IMR-90 (cell line): ENCODE measurements around the gene NTN4. TPM values are rescaled to one million over a fixed set of nuclear protein-coding genes. Genes with fewer than 3 reads are reported as not detected.
A peak's percentile ranks its signal among the peaks of the same experiment; 100 is the strongest.

Source experiments
- ATAC-seq: fragments of 200-7000 bp; cut with Tn5 transposase; 2 replicates; pipeline ENCODE4 v1.9.1; 2020; ENCODE audit warnings: low read depth, mild to moderate bottlenecking, moderate library complexity
- BruUV-seq: library from RNA; stranded (reverse); fragments of 400-500 nt; replicated peaks from 2 replicates; lab custom pipeline; 2021; lab: Mats Ljungman, UMichigan
- CTCF ChIA-PET: fragments of 300-600 bp; formaldehyde crosslinking; extraction: SDS; loops from one replicate; lab custom pipeline; 2021; ENCODE audit warnings: antibody characterized with exemption; lab: Yijun Ruan, JAX
- POLR2A ChIA-PET: fragments of 300-600 bp; sonication (Branson Sonifier 250); formaldehyde crosslinking; loops from one replicate; lab custom pipeline; 2022; ENCODE audit warnings: antibody characterized with exemption; ENCODE audit not compliant: unreplicated experiment; lab: Charles Lee
- DNase-seq: peaks from one replicate; pipeline ENCODE4 v3.0.0; 2013
- H2AFZ ChIP-seq: replicated peaks from 2 replicates; pipeline ENCODE3; 2013; ENCODE audit warnings: low read length, mild to moderate bottlenecking; ENCODE audit not compliant: poor library complexity
- H2AK5ac ChIP-seq: 2 replicates; pipeline ENCODE4 v1.6.1; 2013; ENCODE audit warnings: low read depth, low read length, inconsistent platforms
- H2AK9ac ChIP-seq: replicated peaks from 2 replicates; pipeline ENCODE3; 2013; ENCODE audit warnings: mild to moderate bottlenecking, low read depth, low read length, moderate library complexity; ENCODE audit not compliant: poor library complexity
- H2BK120ac ChIP-seq: 2 replicates; pipeline ENCODE4 v1.6.1; 2013; ENCODE audit warnings: low read depth, low read length, inconsistent platforms
- H2BK15ac ChIP-seq: 3 replicates; pipeline ENCODE4 v1.6.1; 2013; ENCODE audit warnings: low read depth, low read length, inconsistent platforms
- H2BK20ac ChIP-seq: 2 replicates; pipeline ENCODE4 v1.6.1; 2013; ENCODE audit warnings: low read depth, mild to moderate bottlenecking, inconsistent platforms, low read length, moderate library complexity
- H2BK5ac ChIP-seq: 2 replicates; pipeline ENCODE4 v1.6.1; 2013; ENCODE audit warnings: mild to moderate bottlenecking, low read depth, low read length, inconsistent platforms; ENCODE audit not compliant: poor library complexity, severe bottlenecking
- H3K14ac ChIP-seq: replicated peaks from 2 replicates; pipeline ENCODE4 v1.6.1; 2013; ENCODE audit warnings: low read depth, low read length, inconsistent platforms
- H3K18ac ChIP-seq: 2 replicates; pipeline ENCODE4 v1.6.1; 2013; ENCODE audit warnings: low read depth, low read length, control low read depth
- H3K23ac ChIP-seq: 2 replicates; pipeline ENCODE4 v1.6.1; 2013; ENCODE audit warnings: low read depth, low read length, inconsistent platforms
- H3K27ac ChIP-seq: 2 replicates; pipeline ENCODE4 v1.5.1; 2013; ENCODE audit warnings: mild to moderate bottlenecking, control low read depth, low read length; ENCODE audit not compliant: insufficient read depth
- H3K27me3 ChIP-seq: 2 replicates; pipeline ENCODE4 v1.6.1; 2013; ENCODE audit warnings: low read length; ENCODE audit not compliant: control insufficient read depth, insufficient read depth
- H3K36me3 ChIP-seq: 2 replicates; pipeline ENCODE4 v1.6.1; 2013; ENCODE audit warnings: low read length, mixed read lengths; ENCODE audit not compliant: control insufficient read depth, insufficient read depth
- H3K4ac ChIP-seq: 2 replicates; pipeline ENCODE4 v1.6.1; 2013; ENCODE audit warnings: low read depth, low read length, inconsistent platforms
- H3K4me1 ChIP-seq: 2 replicates; pipeline ENCODE4 v1.6.1; 2013; ENCODE audit warnings: low read length, mixed read lengths; ENCODE audit not compliant: control insufficient read depth, insufficient read depth
- H3K4me2 ChIP-seq: 2 replicates; pipeline ENCODE4 v1.6.1; 2013; ENCODE audit warnings: low read depth, mild to moderate bottlenecking, control low read depth, low read length, moderate library complexity
- H3K4me3 ChIP-seq: 2 replicates; pipeline ENCODE4 v1.5.1; 2013; ENCODE audit warnings: low read depth, mild to moderate bottlenecking, control low read depth, low read length, moderate library complexity; ENCODE audit not compliant: insufficient read depth
- H3K56ac ChIP-seq: 2 replicates; pipeline ENCODE4 v1.6.1; 2013; ENCODE audit warnings: low read length, inconsistent platforms; ENCODE audit not compliant: insufficient read depth; ENCODE audit errors: extremely low read depth
- H3K79me1 ChIP-seq, 2 experiments: 2 replicates each; pipeline ENCODE4 v1.6.1; 2013; ENCODE audit warnings: low read length in 2 of 2, inconsistent platforms in 1 of 2, low read depth in 1 of 2
- H3K9ac ChIP-seq: 2 replicates; pipeline ENCODE4 v1.6.1; 2013; ENCODE audit warnings: low read depth, low read length, control low read depth
- H3K9me1 ChIP-seq: 2 replicates; pipeline ENCODE4 v1.6.1; 2013; ENCODE audit warnings: low read length, inconsistent platforms; ENCODE audit not compliant: insufficient read depth
- H3K9me3 ChIP-seq: 2 replicates; pipeline ENCODE4 v1.6.1; 2013; ENCODE audit warnings: low read length; ENCODE audit not compliant: control insufficient read depth, insufficient read depth
- H4K20me1 ChIP-seq: 2 replicates; pipeline ENCODE4 v1.6.1; 2013; ENCODE audit warnings: low read length, inconsistent platforms; ENCODE audit not compliant: insufficient read depth
- H4K5ac ChIP-seq: 2 replicates; pipeline ENCODE4 v1.6.1; 2013; ENCODE audit warnings: mild to moderate bottlenecking, low read depth, low read length, control low read depth
- H4K8ac ChIP-seq, 2 experiments: 2 replicates each; pipeline ENCODE4 v1.6.1; 2013; ENCODE audit warnings: low read depth in 2 of 2, low read length in 2 of 2, control low read depth in 1 of 2, inconsistent platforms in 1 of 2
- H4K91ac ChIP-seq: 2 replicates; pipeline ENCODE4 v1.6.1; 2013; ENCODE audit warnings: low read depth, low read length, inconsistent platforms; ENCODE audit not compliant: insufficient read depth
- BHLHE40 ChIP-seq: fragments of 150-350 bp; IDR thresholded peaks from 2 replicates; pipeline ENCODE4 v1.6.1; 2016; ENCODE audit warnings: mild to moderate bottlenecking, low read depth, low read length
- CEBPB ChIP-seq: IDR thresholded peaks from 2 replicates; pipeline ENCODE4 v1.6.1; 2012; ENCODE audit warnings: low read depth, low read length, improper control_type of control experiment
- CHD1 ChIP-seq: IDR thresholded peaks from 2 replicates; pipeline ENCODE4 v1.6.1; 2012; ENCODE audit warnings: low read depth, low read length, improper control_type of control experiment
- FOS ChIP-seq: fragments of 150-350 bp; IDR thresholded peaks from 2 replicates; pipeline ENCODE4 v1.6.1; 2016; ENCODE audit warnings: low read depth, low read length
- MAFK ChIP-seq: IDR thresholded peaks from 2 replicates; pipeline ENCODE4 v1.6.1; 2012; ENCODE audit warnings: low read depth, low read length, improper control_type of control experiment
- MAZ ChIP-seq: IDR thresholded peaks from 2 replicates; pipeline ENCODE4 v1.6.1; 2012; ENCODE audit warnings: low read depth, mild to moderate bottlenecking, low read length, improper control_type of control experiment, moderate library complexity, borderline replicate concordance
- MXI1 ChIP-seq: IDR thresholded peaks from 2 replicates; pipeline ENCODE4 v1.6.1; 2012; ENCODE audit warnings: low read depth, mild to moderate bottlenecking, low read length, moderate library complexity, borderline replicate concordance
- NFE2L2 ChIP-seq: fragments of 150-350 bp; IDR thresholded peaks from 2 replicates; pipeline ENCODE4 v1.6.1; 2016; ENCODE audit warnings: low read depth, mild to moderate bottlenecking, low read length
- POLR2A ChIP-seq: IDR thresholded peaks from 2 replicates; pipeline ENCODE4 v1.6.1; 2012; ENCODE audit warnings: mild to moderate bottlenecking, low read depth, low read length
- RAD21 ChIP-seq: IDR thresholded peaks from 2 replicates; pipeline ENCODE4 v1.6.1; 2012; ENCODE audit warnings: low read length, improper control_type of control experiment
- RCOR1 ChIP-seq: IDR thresholded peaks from 2 replicates; pipeline ENCODE4 v1.6.1; 2012; ENCODE audit warnings: mild to moderate bottlenecking, low read length, improper control_type of control experiment; ENCODE audit not compliant: insufficient replicate concordance
- RFX5 ChIP-seq: IDR thresholded peaks from 2 replicates; pipeline ENCODE4 v1.8.0; 2012; ENCODE audit warnings: low read depth, mild to moderate bottlenecking, low read length, moderate library complexity
- SMC3 ChIP-seq: fragments of 150-350 bp; IDR thresholded peaks from 2 replicates; pipeline ENCODE4 v1.6.1; 2016; ENCODE audit warnings: low read depth, mild to moderate bottlenecking, antibody characterized with exemption, low read length, moderate library complexity
- WGBS, 2 experiments: methylation state at CpG; one replicate each; pipeline versions ENCODE4 v1.1.5 to v1.1.7; 2013; ENCODE audit warnings: missing lambda C conversion rate in 2 of 2; ENCODE audit not compliant: insufficient read length in 1 of 2; ENCODE audit errors: extremely low coverage in 2 of 2; 5-methylcytosine and 5-hydroxymethylcytosine counted together
- dilution Hi-C: fragments of 300-500 bp; cut with HindIII; formaldehyde crosslinking; loops from one replicate; pipeline ENCODE4 v1.14.3; 2018; ENCODE audit warnings: low sequenced_read_pairs; ENCODE audit not compliant: unreplicated experiment
- in situ Hi-C: fragments of 300-500 bp; cut with MboI; formaldehyde crosslinking; loops from 3 replicates; pipeline ENCODE4 v1.14.3; 2019; ENCODE audit warnings: low sequenced_read_pairs, inconsistent platforms, mixed read lengths
- intact Hi-C: fragments of 100-400 bp; cut with micrococcal nuclease; formaldehyde crosslinking; loops from 2 replicates; pipeline ENCODE4 v1.10.0; 2022
- polyA plus RNA-seq, 3 experiments: library from polyadenylated mRNA; depleted of rRNA; stranded (reverse); fragments of >200 nt; gene quantifications; 2 replicates each; pipeline ENCODE4 v1.2.3, GENCODE V29; 2012; ENCODE audit warnings: low replicate concordance in 1 of 3
- total RNA-seq: library from RNA; depleted of rRNA; stranded (reverse); fragments of >200 nt; gene quantifications from 2 replicates; pipeline ENCODE4 v1.2.3, GENCODE V29; 2012
- TF ChIP-seq, protein P1 (sequence below): fragments of 150-350 bp; IDR thresholded peaks from 2 replicates; pipeline ENCODE4 v1.6.1; 2016; ENCODE audit warnings: low read depth, mild to moderate bottlenecking, low read length, moderate library complexity, borderline replicate concordance
- TF ChIP-seq, protein P2 (sequence below): conservative IDR thresholded peaks from 2 replicates; pipeline ENCODE4 v1.5.1; 2012; ENCODE audit warnings: mild to moderate bottlenecking, low read depth, low read length, improper control_type of control experiment
- TF ChIP-seq, protein P3 (sequence below): fragments of 150-350 bp; IDR thresholded peaks from 2 replicates; pipeline ENCODE4 v1.6.1; 2017; ENCODE audit warnings: mild to moderate bottlenecking, antibody characterized with exemption, low read length, low read depth

The NTN4 gene
- total and polyA plus RNA-seq, 2 of the 4 experiments (the other 2 are of a cell fraction), result 54.6 to 56.6 TPM

DNA sequence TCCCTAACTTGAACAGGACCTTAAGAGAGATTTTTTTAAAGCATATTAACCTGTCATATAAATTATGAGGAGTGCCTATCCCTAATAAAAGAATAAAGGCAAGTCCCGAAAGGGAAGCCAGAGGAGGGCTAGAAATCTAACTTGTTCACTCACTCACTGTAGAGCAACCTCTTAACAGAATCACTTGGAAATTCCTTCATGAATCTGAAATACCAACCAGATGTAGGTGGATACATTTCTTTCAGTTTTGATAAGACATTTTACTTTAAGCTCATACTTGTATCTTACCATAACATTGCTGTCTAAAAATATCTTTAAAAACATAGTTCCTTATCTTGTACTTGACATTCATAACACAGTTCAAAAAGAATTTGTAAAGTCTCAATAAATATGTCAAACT, 25.7 kb downstream of the NTN4 start:
- no peak overlapping the region for H2AK5ac ChIP-seq
- no CpG with 5 or more reads among the region's 1 CpG for WGBS, 2 experiments
- H3K23ac ChIP-seq, result no peak overlapping the region; the same call in 1 of the 2 replicates
- no peak overlapping the region for H2BK120ac ChIP-seq
- H3K4me2 ChIP-seq, result no peak overlapping the region
- TF ChIP-seq, protein P1, sequence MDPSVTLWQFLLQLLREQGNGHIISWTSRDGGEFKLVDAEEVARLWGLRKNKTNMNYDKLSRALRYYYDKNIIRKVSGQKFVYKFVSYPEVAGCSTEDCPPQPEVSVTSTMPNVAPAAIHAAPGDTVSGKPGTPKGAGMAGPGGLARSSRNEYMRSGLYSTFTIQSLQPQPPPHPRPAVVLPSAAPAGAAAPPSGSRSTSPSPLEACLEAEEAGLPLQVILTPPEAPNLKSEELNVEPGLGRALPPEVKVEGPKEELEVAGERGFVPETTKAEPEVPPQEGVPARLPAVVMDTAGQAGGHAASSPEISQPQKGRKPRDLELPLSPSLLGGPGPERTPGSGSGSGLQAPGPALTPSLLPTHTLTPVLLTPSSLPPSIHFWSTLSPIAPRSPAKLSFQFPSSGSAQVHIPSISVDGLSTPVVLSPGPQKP, result no peak
- TF ChIP-seq MXI1 (no peak), NFE2L2 (no peak), RCOR1 (no peak), FOS (no peak), RFX5 (no peak), CEBPB (no peak), SMC3 (no peak), POLR2A (no peak), MAFK (no peak), MAZ (no peak), CHD1 (no peak), RAD21 (no peak), BHLHE40 (no peak)
- TF ChIP-seq, protein P2, sequence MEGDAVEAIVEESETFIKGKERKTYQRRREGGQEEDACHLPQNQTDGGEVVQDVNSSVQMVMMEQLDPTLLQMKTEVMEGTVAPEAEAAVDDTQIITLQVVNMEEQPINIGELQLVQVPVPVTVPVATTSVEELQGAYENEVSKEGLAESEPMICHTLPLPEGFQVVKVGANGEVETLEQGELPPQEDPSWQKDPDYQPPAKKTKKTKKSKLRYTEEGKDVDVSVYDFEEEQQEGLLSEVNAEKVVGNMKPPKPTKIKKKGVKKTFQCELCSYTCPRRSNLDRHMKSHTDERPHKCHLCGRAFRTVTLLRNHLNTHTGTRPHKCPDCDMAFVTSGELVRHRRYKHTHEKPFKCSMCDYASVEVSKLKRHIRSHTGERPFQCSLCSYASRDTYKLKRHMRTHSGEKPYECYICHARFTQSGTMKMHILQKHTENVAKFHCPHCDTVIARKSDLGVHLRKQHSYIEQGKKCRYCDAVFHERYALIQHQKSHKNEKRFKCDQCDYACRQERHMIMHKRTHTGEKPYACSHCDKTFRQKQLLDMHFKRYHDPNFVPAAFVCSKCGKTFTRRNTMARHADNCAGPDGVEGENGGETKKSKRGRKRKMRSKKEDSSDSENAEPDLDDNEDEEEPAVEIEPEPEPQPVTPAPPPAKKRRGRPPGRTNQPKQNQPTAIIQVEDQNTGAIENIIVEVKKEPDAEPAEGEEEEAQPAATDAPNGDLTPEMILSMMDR, result no peak
- TF ChIP-seq, protein P3, sequence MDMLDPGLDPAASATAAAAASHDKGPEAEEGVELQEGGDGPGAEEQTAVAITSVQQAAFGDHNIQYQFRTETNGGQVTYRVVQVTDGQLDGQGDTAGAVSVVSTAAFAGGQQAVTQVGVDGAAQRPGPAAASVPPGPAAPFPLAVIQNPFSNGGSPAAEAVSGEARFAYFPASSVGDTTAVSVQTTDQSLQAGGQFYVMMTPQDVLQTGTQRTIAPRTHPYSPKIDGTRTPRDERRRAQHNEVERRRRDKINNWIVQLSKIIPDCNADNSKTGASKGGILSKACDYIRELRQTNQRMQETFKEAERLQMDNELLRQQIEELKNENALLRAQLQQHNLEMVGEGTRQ, result no peak
- no peak overlapping the region for H2AK9ac ChIP-seq
- no peak overlapping the region for H4K8ac ChIP-seq
- ChIA-PET CTCF (no interaction called here), POLR2A (interaction anchor here (0.6 kb wide), 1 partner anchor 341 kb away, joined by 6 read pairs; no protein-coding TSS in a partner anchor)
- no peak overlapping the region for H4K91ac ChIP-seq
- H3K14ac ChIP-seq, result peak overlapping the region; percentile 19; the same call in 1 of the 2 replicates
- peaks cover 13% of the 10 kb centered on the region; the same call in 1 of the 2 replicates for H4K20me1 ChIP-seq
- no peak overlapping the region for H2BK5ac ChIP-seq
- in situ Hi-C loops, result no loop called here
- 0 out of 2 replicates have a peak, but pooled peaks have one; percentile 12 for ATAC-seq
- H3K56ac ChIP-seq, result no peak overlapping the region
- H2BK15ac ChIP-seq, result no peak overlapping the region
- H3K9ac ChIP-seq, result no peak overlapping the region
- no peak overlapping the region for H3K18ac ChIP-seq
- H3K4me1 ChIP-seq, result peaks cover 11% of the 10 kb centered on the region
- no peak overlapping the region for H3K27ac ChIP-seq
- no peak overlapping the region for H4K5ac ChIP-seq
- H2BK20ac ChIP-seq, result no peak overlapping the region
- peaks cover 7% of the 10 kb centered on the region for H3K9me1 ChIP-seq
- peaks cover 5 to 37% of the 10 kb centered on the region in 2 experiments; a peak in 3 of 4 replicates for H3K79me1 ChIP-seq
- H3K36me3 ChIP-seq, result peaks cover 3% of the 10 kb centered on the region; the same call in 1 of the 2 replicates
- no peak overlapping the region for H3K4ac ChIP-seq
- BruUV-seq, result no TSS peak
- H2AFZ ChIP-seq, result no peak overlapping the region
- no peaks in the 10 kb centered on the region for H3K27me3 ChIP-seq
- dilution Hi-C loops, result no loop called here
- peak; percentile 35 for DNase-seq
- no peak overlapping the region for H3K4me3 ChIP-seq
- no peaks in the 10 kb centered on the region for H3K9me3 ChIP-seq
- intact Hi-C loops, result no loop called here
